OCI-LY3 (cell line): ENCODE data around the gene SCIN.

Experiments
- EZH2phosphoT487 ChIP-seq: fragments of 200-600 bp; shearing (Covaris generic); IDR thresholded peaks from 2 replicates; pipeline ENCODE4 v1.6.1; 2018; ENCODE audit warnings: antibody characterized with exemption, mixed run types, low read depth
- TF ChIP-seq, protein P1 (sequence below): fragments of 200-600, 300-600 bp; sonication (generic); IDR thresholded peaks from 2 replicates; pipeline ENCODE4 v1.5.1; 2014; ENCODE audit warnings: antibody characterized with exemption, low read length, low read depth

DNA sequence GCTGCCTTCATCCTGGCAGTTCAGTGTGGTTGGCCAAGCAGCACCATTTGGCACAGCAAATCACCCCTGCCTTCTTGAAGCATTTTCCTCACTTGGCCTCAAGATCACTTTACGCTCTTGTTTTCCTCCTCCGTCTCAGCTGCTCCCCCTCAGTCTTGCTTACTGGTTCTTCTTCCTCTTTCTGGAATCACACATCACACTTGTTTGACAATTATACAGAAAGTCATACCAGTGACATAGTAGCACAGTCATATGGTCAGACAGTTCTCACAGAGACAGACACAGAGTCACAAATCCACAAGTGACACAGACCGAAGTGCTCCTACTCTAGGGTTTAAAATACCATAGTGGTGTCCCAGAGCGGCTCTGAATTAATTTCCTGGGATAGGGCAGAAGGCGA lies 73.1 kb downstream of the SCIN start:
- TF ChIP-seq, protein P1, sequence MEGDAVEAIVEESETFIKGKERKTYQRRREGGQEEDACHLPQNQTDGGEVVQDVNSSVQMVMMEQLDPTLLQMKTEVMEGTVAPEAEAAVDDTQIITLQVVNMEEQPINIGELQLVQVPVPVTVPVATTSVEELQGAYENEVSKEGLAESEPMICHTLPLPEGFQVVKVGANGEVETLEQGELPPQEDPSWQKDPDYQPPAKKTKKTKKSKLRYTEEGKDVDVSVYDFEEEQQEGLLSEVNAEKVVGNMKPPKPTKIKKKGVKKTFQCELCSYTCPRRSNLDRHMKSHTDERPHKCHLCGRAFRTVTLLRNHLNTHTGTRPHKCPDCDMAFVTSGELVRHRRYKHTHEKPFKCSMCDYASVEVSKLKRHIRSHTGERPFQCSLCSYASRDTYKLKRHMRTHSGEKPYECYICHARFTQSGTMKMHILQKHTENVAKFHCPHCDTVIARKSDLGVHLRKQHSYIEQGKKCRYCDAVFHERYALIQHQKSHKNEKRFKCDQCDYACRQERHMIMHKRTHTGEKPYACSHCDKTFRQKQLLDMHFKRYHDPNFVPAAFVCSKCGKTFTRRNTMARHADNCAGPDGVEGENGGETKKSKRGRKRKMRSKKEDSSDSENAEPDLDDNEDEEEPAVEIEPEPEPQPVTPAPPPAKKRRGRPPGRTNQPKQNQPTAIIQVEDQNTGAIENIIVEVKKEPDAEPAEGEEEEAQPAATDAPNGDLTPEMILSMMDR, result no peak
- no peak for TF ChIP-seq EZH2phosphoT487
